ENCODE measurements around the gene PIK3C2G.

Gene PIK3C2G

GRCh38 chr12:18416412-18416811 is 155.1 kb downstream of the PIK3C2G start:
- no peak for DNase-seq (ENCODE audit: low read depth)

GRCh38 chr12:18419311-18419710 is 158.0 kb downstream of the PIK3C2G start:
- no peak for DNase-seq (ENCODE audit: low read depth)

GRCh38 chr12:18421867-18422266 is 160.5 kb downstream of the PIK3C2G start:
- no peak for DNase-seq (ENCODE audit: low read depth)

GRCh38 chr12:18422871-18423270 is 161.6 kb downstream of the PIK3C2G start:
- DNase-seq (ENCODE audit: low read depth) = no peak

- DNase-seq (ENCODE audit: low read depth) = no peak
Observed at GRCh38 chr12:18424857-18425256, 163.5 kb downstream of the PIK3C2G start.

- DNase-seq (ENCODE audit: low read depth) = no peak
Observed at GRCh38 chr12:18427520-18427919, 166.2 kb downstream of the PIK3C2G start.

DNA sequence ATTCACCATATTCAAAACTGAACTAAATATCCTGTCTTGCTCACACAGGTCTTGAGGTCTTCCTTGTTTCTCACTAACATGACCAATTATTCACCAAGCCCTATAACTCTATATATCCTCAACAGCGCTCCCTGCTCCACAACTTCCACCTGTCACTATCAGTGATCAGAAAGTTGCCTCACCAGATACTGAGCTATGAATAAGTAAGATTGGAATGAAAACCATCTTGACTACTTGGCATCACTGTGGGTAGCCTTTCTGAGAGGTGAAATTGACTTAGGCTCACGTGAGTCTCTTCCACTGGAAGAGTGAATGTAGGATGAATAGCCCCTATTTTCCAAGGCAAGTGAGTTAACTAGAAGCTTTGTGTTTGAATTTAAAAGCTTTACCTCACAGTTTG is 167.1 kb downstream of the PIK3C2G start:
- DNase-seq (ENCODE audit: low read depth) = no peak

GRCh38 chr12:18429366-18429765 is 168.0 kb downstream of the PIK3C2G start:
- DNase-seq (ENCODE audit: low read depth) = no peak

GRCh38 chr12:18430425-18431048 is 169.2 kb downstream of the PIK3C2G start:
- DNase-seq (ENCODE audit: low read depth) = peak; percentile 55

DNA sequence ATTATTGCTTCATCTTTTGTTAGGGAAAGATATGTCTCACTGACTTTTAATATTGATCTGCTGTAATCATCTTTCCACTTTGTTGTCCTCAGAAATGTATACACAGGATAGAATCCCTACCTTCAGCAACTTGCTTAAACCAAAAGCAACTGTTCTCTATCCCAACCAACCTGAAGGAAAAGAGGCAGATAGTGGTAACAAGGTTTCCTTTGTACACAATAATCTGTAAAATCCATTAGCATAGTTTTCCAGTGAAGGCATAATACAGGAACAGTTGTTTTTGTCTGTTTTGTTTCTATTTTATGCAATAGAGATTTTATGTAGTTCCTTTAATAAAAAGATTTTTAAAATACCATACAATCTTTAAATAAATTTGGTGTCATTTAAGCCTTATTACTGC is 170.5 kb downstream of the PIK3C2G start:
- DNase-seq (ENCODE audit: low read depth) = no peak

- DNase-seq (ENCODE audit: low read depth) = no peak
Observed at GRCh38 chr12:18432206-18432605, 170.9 kb downstream of the PIK3C2G start.

- no peak for DNase-seq (ENCODE audit: low read depth)
Observed at GRCh38 chr12:18436170-18436569, 174.9 kb downstream of the PIK3C2G start.

- DNase-seq (ENCODE audit: low read depth) = no peak
Observed at GRCh38 chr12:18439541-18439940, 178.2 kb downstream of the PIK3C2G start.

GRCh38 chr12:18443768-18444437 is 182.6 kb downstream of the PIK3C2G start:
- no peak for DNase-seq (ENCODE audit: low read depth)

DNA sequence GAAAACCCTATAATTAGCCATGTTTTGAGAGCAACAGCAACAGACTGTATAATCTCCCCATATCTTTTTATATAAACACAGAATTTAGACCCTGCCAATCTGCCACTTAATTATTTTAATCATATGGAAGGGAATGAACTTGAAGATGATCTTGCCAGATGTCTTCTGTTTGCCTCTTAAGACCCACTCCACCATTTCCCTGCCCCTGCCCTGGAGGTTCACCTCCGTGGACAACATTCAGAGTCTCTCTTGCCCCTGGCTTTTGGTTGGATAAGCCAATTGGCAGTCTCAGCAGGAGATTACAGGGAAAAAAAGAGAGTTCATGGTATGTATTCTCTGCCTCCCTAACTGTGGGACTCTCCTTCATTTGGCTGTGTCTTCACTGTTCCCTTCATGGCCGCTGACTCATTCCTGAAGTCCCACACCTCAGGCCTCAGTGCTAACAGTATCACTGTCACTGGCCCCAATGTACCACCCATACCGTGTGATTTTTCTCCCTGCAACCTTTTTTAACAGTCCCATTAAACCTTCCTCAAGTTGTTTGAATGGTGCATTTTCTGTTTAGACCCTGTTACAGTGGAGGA is 184.8 kb downstream of the PIK3C2G start:
- no peak for DNase-seq (ENCODE audit: low read depth)

DNA sequence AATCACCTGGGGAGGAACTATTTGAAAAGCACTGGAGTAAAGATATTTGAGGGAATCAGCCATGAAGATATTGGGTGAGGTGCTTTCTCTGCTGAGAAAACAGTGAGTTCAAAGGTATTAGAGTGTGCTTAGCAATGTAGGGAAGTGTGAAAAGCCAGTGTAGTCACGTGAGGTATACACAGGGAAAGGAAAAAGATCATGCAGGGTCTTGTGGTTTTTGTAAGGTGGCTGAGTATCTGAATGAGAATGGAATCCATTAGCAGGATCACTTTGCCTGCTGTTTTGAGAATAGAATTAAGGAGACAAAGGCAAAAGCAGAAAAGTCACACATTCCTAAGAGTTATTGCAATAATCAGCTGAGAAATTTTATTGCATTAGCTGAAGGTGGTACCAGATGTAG is 193.0 kb downstream of the PIK3C2G start:
- no peak for DNase-seq (ENCODE audit: low read depth)

GRCh38 chr12:18456344-18456743 is 195.0 kb downstream of the PIK3C2G start:
- no peak for DNase-seq (ENCODE audit: low read depth)

DNA sequence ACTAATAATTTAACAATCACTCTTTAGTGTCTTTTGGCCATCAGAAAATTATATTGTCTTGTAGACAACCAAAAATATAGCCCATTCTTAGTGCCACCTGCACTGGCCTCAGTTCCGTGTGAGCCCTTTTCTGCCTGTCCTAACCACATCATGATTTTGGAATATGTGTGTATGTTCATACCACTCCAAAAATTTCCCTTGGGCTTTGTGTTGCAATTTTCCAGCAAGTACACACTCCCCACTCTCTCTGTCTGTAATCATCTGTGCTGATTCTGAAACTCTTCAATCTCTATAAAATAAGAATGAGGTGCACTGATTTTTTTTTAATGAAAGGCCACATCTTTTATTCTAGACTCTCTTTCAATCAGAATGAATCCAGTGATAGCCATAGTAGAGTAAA is 196.0 kb downstream of the PIK3C2G start:
- DNase-seq (ENCODE audit: low read depth) = peak; percentile 14

GRCh38 chr12:18461758-18462157 is 200.4 kb downstream of the PIK3C2G start:
- DNase-seq (ENCODE audit: low read depth) = peak; percentile 44

DNA sequence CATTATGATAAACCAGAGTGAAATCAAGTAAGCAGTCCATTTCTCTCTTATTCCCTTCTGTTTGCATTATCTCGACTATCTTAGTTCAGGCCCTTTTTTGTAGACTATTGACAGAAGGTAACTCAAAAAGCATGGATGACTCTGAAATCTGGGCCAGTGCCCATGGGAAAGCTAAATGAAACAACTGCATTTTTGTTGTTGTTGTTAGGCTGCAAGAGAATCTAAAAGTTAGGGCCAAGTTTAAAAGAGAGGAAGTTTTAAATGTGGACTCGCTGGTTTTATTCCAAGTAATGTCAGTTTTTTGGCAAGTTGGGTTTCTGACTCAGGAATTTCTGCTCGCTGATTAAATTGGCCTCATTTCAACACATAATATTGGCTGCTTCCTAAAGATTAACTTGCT is 201.1 kb downstream of the PIK3C2G start:
- peak; percentile 83 for DNase-seq (ENCODE audit: low read depth)

- DNase-seq (ENCODE audit: low read depth) = no peak
Observed at GRCh38 chr12:18467620-18468245, 206.4 kb downstream of the PIK3C2G start.

GRCh38 chr12:18468246-18469075 is 207.1 kb downstream of the PIK3C2G start:
- no peak for DNase-seq (ENCODE audit: low read depth)
